Spleen (tissue), 11 donors: ENCODE results near the gene PAX3. TPM values are rescaled to one million over a fixed set of nuclear protein-coding genes. Genes with fewer than 3 reads are reported as not detected.

Source experiments
- DNase-seq: peaks from one replicate; pipeline ENCODE4 v3.0.0-alpha.2; 2020
- H3K27ac ChIP-seq, 8 donors: fragments of 200-600 bp; sonication (generic) in 7 of 8; 1 replicate in 4 of 8; 2 replicates in 4 of 8; pipeline versions ENCODE4 v1.5.0 to v1.8.0; 2016 to 2021; ENCODE audit warnings: inconsistent platforms in 4 of 8, mild to moderate bottlenecking in 4 of 8, moderate library complexity in 1 of 8
- H3K27me3 ChIP-seq, 7 donors: fragments of 200-600 bp; sonication (generic) in 6 of 7; replicated peaks in 1 of 7; 1 replicate in 4 of 7; 2 replicates in 3 of 7; pipeline versions ENCODE4 v1.5.0 to v1.8.0; 2016 to 2021; ENCODE audit warnings: inconsistent platforms in 3 of 7, mild to moderate bottlenecking in 1 of 7
- H3K36me3 ChIP-seq, 6 donors: fragments of 200-600 bp; sonication (generic) in 5 of 6; 1 replicate in 4 of 6; 2 replicates in 2 of 6; pipeline versions ENCODE4 v1.5.0 to v1.8.0; 2016 to 2021; ENCODE audit warnings: inconsistent platforms in 2 of 6
- H3K4me1 ChIP-seq, 6 donors: fragments of 200-600 bp; sonication (generic) in 5 of 6; 1 replicate in 3 of 6; 2 replicates in 3 of 6; pipeline versions ENCODE4 v1.5.0 to v1.8.0; 2016 to 2021; ENCODE audit warnings: inconsistent platforms in 3 of 6
- H3K4me3 ChIP-seq, 8 donors: fragments of 200-600 bp; sonication (generic) in 7 of 8; 1 replicate in 4 of 8; 2 replicates in 4 of 8; pipeline versions ENCODE4 v1.5.0 to v1.8.0; 2016 to 2021; ENCODE audit warnings: inconsistent platforms in 4 of 8, mild to moderate bottlenecking in 4 of 8, moderate library complexity in 2 of 8
- H3K9me3 ChIP-seq, 8 donors: fragments of 200-600 bp; sonication (generic) in 7 of 8; 1 replicate in 4 of 8; 2 replicates in 4 of 8; pipeline versions ENCODE4 v1.5.0 to v1.8.0; 2016 to 2021; ENCODE audit warnings: inconsistent platforms in 4 of 8
- CTCF ChIP-seq, 11 experiments: fragments of 200-600 bp in 7 of 11; fragments of 450-650 bp in 4 of 11; sonication (generic) in 4 of 11; IDR thresholded peaks in 8 of 11; conservative IDR thresholded peaks in 3 of 11; 1 replicate in 7 of 11; 2 replicates in 4 of 11; pipeline versions ENCODE4 v1.4.0 to v1.8.0; 2016 to 2021; ENCODE audit warnings: antibody characterized with exemption in 11 of 11, inconsistent platforms in 4 of 11, mild to moderate bottlenecking in 1 of 11
- POLR2A ChIP-seq, 3 donors: fragments of 450-650 bp; IDR thresholded peaks; one replicate each; pipeline ENCODE4 v1.5.1; 2017; ENCODE audit warnings: antibody characterized with exemption in 3 of 3, mild to moderate bottlenecking in 1 of 3
- POLR2AphosphoS5 ChIP-seq, 3 donors: sonication (generic); formaldehyde crosslinking; IDR thresholded peaks; one replicate each; pipeline ENCODE4 v1.5.1; 2017; ENCODE audit warnings: antibody characterized with exemption in 3 of 3
- WGBS, 5 donors: extraction: QIAGEN DNeasy Blood & Tissue Kit in 3 of 5; methylation state at CpG; one replicate each; pipeline versions ENCODE4 v1.1.5 to v1.1.7; 2013 to 2018; 5-methylcytosine and 5-hydroxymethylcytosine counted together
- intact Hi-C: fragments of 100-400 bp; cut with DNase I; formaldehyde crosslinking; loops from one replicate; pipeline ENCODE4 v1.15.0; 2023; ENCODE audit warnings: low total_unique reads
- polyA plus RNA-seq, 3 donors: library from polyadenylated mRNA; stranded (reverse); fragments of 200-250 nt; gene quantifications; one replicate each; pipeline ENCODE4 v1.2.1, GENCODE V29; 2013
- total RNA-seq, 7 donors: library from RNA; depleted of rRNA in 3 of 7; stranded (reverse); fragments of >200 nt in 3 of 7; fragmentation: NEBNext Ultra II Directional in 4 of 7; extraction: Animal tissue kit (Norgen Biotek cat#: 25700) in 4 of 7; gene quantifications; one replicate each; pipeline versions ENCODE4 v1.1.0 to v1.2.1, GENCODE V29; 2016 to 2021
- donor health status: healthy with polysubstance abuse.
- donor health status: DM: no; HTN: no; CAD: no; lungs with moderate emphysema.
- donor health status: DM: no; HTN: no; CAD: no.
- donor health status: Bipolar disorder and iron deficiency.
- donor health status: healthy.
- donor health status: DM: no; HTN: no; CAD: no.
- donor health status: DM: yes; HTN: yes; CAD: no.

PAX3 gene
- total and polyA plus RNA-seq, 10 donors, result 0.26 TPM; not detected in 9

- TF ChIP-seq POLR2AphosphoS5 (IDR thresholded peaks at IDR 0.05) (no peak), CTCF (IDR thresholded peaks at IDR 0.05 in 8 of 11, conservative IDR thresholded peaks at IDR 0.05 in 3 of 11) (no peak), POLR2A (IDR thresholded peaks at IDR 0.05) (no peak)
- intact Hi-C loops, result no loop called here
- no peaks in the 10 kb centered on the region for H3K9me3 ChIP-seq
- no peak overlapping the region for H3K27ac ChIP-seq
- no peaks in the 10 kb centered on the region for H3K4me1 ChIP-seq
- H3K4me3 ChIP-seq, result no peak overlapping the region
- H3K36me3 ChIP-seq, result no peaks in the 10 kb centered on the region
- 77 to 89% (median 81%) methylated on average over 5 of the region's 5 CpGs for WGBS, 5 donors
- H3K27me3 ChIP-seq, result peaks cover 0 to under 1% (median 0%) of the 10 kb centered on the region in 7 donors
- no peak for DNase-seq
Measured at GRCh38 chr2:222249444-222249843, 49.4 kb downstream of the PAX3 start.

GRCh38 chr2:222248818-222249217 lies 50.0 kb downstream of the PAX3 start:
- intact Hi-C loops, result no loop called here
- no peak for DNase-seq
- TF ChIP-seq POLR2A (IDR thresholded peaks at IDR 0.05) (no peak), POLR2AphosphoS5 (IDR thresholded peaks at IDR 0.05) (no peak), CTCF (IDR thresholded peaks at IDR 0.05 in 8 of 11, conservative IDR thresholded peaks at IDR 0.05 in 3 of 11) (no peak)
- Histone ChIP-seq H3K36me3 (no peaks in the 10 kb centered on the region), H3K27ac (no peak overlapping the region), H3K27me3 (peaks cover 0 to 1% (median 0%) of the 10 kb centered on the region in 7 donors), H3K9me3 (no peaks in the 10 kb centered on the region), H3K4me1 (no peaks in the 10 kb centered on the region), H3K4me3 (no peak overlapping the region)
- WGBS, 5 donors, result 73 to 86% (median 76%) methylated on average over 1 of the region's 1 CpG

GRCh38 chr2:222248256-222248655 lies 50.5 kb downstream of the PAX3 start:
- intact Hi-C loops, result no loop called here
- DNase-seq, result no peak
- Histone ChIP-seq H3K9me3 (no peaks in the 10 kb centered on the region), H3K27me3 (peaks cover 0 to 7% (median 0%) of the 10 kb centered on the region in 7 donors), H3K4me3 (no peak overlapping the region), H3K36me3 (no peaks in the 10 kb centered on the region), H3K4me1 (no peaks in the 10 kb centered on the region), H3K27ac (no peak overlapping the region)
- WGBS, 5 donors, result 59 to 71% (median 68%) methylated on average over 2 of the region's 2 CpGs
- no peak for TF ChIP-seq CTCF (IDR thresholded peaks at IDR 0.05 in 8 of 11, conservative IDR thresholded peaks at IDR 0.05 in 3 of 11)
- no peak for TF ChIP-seq POLR2AphosphoS5 (IDR thresholded peaks at IDR 0.05)
- TF ChIP-seq POLR2A (IDR thresholded peaks at IDR 0.05), result no peak

GRCh38 chr2:222242532-222242931 lies 56.3 kb downstream of the PAX3 start:
- no peak for DNase-seq
- TF ChIP-seq CTCF (IDR thresholded peaks at IDR 0.05 in 8 of 11, conservative IDR thresholded peaks at IDR 0.05 in 3 of 11) (no peak), POLR2A (IDR thresholded peaks at IDR 0.05) (no peak), POLR2AphosphoS5 (IDR thresholded peaks at IDR 0.05) (no peak)

More at GRCh38 chr2:222242532-222242931, 56.3 kb downstream of the PAX3 start:
- intact Hi-C loops, result no loop called here
- H3K4me1 ChIP-seq, result no peaks in the 10 kb centered on the region
- no peaks in the 10 kb centered on the region for H3K9me3 ChIP-seq
- H3K27ac ChIP-seq, result no peak overlapping the region
- H3K36me3 ChIP-seq, result no peaks in the 10 kb centered on the region
- no peak overlapping the region for H3K4me3 ChIP-seq
- peaks cover 0 to 62% (median 19%) of the 10 kb centered on the region in 7 donors for H3K27me3 ChIP-seq
